ENCODE data around the gene SLC7A6.

The SLC7A6 gene

GRCh38 chr16:68310437-68310773 is 46.1 kb downstream of the SLC7A6 start:
- peaks cover 7% of the 10 kb centered on the region; the same call in 1 of the 2 replicates for H3K36me3 ChIP-seq (ENCODE audit: insufficient read depth, low read length)
- peaks cover 56% of the 10 kb centered on the region for H3K79me2 ChIP-seq (ENCODE audit: control insufficient read depth, insufficient read depth, low read length, unreplicated experiment)
- no peaks in the 10 kb centered on the region for H3K27me3 ChIP-seq (ENCODE audit: insufficient read depth, low read length)
- H3K4me3 ChIP-seq (ENCODE audit: low read depth, low read length) = peak overlapping the region; percentile 86
- H3K27ac ChIP-seq (ENCODE audit: low read depth, low read length) = peak overlapping the region; percentile 53; the same call in 1 of the 2 replicates
- H2AFZ ChIP-seq (ENCODE audit: low read length, unreplicated experiment) = peak overlapping the region; percentile 77
- H3K4me1 ChIP-seq (ENCODE audit: control insufficient read depth, insufficient read depth, low read length, unreplicated experiment) = peaks cover 19% of the 10 kb centered on the region

GRCh38 chr16:68310774-68311511 is 46.6 kb downstream of the SLC7A6 start, which contains the start of the genes PRMT7 and SLC7A6OS:
Gene PRMT7, plus strand, starts transcription at chr16:68311019. Its CDS starts 4,961 bp downstream, at chr16:68315980.
Gene SLC7A6OS, minus strand, starts transcription at chr16:68310946. Its CDS starts 20 bp downstream, at chr16:68310926.
- Histone ChIP-seq H3K27me3 (ENCODE audit: insufficient read depth, low read length) (no peaks in the 10 kb centered on the region), H3K27ac (ENCODE audit: low read depth, low read length) (peak within 1 kb of the TSS; percentile 53; the same call in 1 of the 2 replicates), H2AFZ (ENCODE audit: low read length, unreplicated experiment) (peak within 1 kb of the TSS; percentile 81), H3K36me3 (ENCODE audit: insufficient read depth, low read length) (peaks cover 7% of the 10 kb centered on the region; the same call in 1 of the 2 replicates), H3K79me2 (ENCODE audit: control insufficient read depth, insufficient read depth, low read length, unreplicated experiment) (peaks cover 55% of the 10 kb centered on the region), H3K4me1 (ENCODE audit: control insufficient read depth, insufficient read depth, low read length, unreplicated experiment) (peaks cover 19% of the 10 kb centered on the region), H3K4me3 (ENCODE audit: low read depth, low read length) (peak within 1 kb of the TSS; percentile 86)

DNA sequence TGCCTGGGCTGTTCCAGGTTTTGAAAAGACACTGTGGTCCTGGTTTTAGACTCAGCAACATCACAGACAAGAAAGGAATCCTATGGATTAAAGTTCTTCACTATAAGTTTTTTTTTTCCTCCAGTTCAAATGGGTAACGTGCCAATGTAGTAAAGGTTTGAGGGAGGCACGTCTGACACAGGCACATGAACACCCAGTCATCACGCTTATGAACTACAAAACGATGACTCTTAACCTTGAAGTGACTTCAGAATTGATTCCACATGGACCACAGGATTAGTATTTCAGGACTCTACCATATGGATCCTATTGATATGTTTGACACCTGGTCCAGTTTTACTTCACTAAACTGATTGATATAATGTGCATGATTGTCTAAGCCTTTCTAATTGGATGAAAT is 48.8 kb downstream of the SLC7A6 start:
- no peak overlapping the region for H3K27ac ChIP-seq (ENCODE audit: low read depth, low read length)
- no peak overlapping the region for H3K4me3 ChIP-seq (ENCODE audit: low read depth, low read length)
- peaks cover 19% of the 10 kb centered on the region for H3K4me1 ChIP-seq (ENCODE audit: control insufficient read depth, insufficient read depth, low read length, unreplicated experiment)
- no peaks in the 10 kb centered on the region for H3K36me3 ChIP-seq (ENCODE audit: insufficient read depth, low read length)
- H3K79me2 ChIP-seq (ENCODE audit: control insufficient read depth, insufficient read depth, low read length, unreplicated experiment) = peaks cover 53% of the 10 kb centered on the region
- no peak overlapping the region for H2AFZ ChIP-seq (ENCODE audit: low read length, unreplicated experiment)
- no peaks in the 10 kb centered on the region for H3K27me3 ChIP-seq (ENCODE audit: insufficient read depth, low read length)

GRCh38 chr16:68319185-68319908 is 55.0 kb downstream of the SLC7A6 start:
- peaks cover 5% of the 10 kb centered on the region for H3K79me2 ChIP-seq (ENCODE audit: control insufficient read depth, insufficient read depth, low read length, unreplicated experiment)
- H3K4me3 ChIP-seq (ENCODE audit: low read depth, low read length) = no peak overlapping the region
- H3K27ac ChIP-seq (ENCODE audit: low read depth, low read length) = no peak overlapping the region
- H3K36me3 ChIP-seq (ENCODE audit: insufficient read depth, low read length) = 0 out of 2 replicates have a peak, but pooled peaks cover 6% of the 10 kb centered on the region
- H3K27me3 ChIP-seq (ENCODE audit: insufficient read depth, low read length) = no peaks in the 10 kb centered on the region
- no peak overlapping the region for H2AFZ ChIP-seq (ENCODE audit: low read length, unreplicated experiment)
- H3K4me1 ChIP-seq (ENCODE audit: control insufficient read depth, insufficient read depth, low read length, unreplicated experiment) = peaks cover 3% of the 10 kb centered on the region

DNA sequence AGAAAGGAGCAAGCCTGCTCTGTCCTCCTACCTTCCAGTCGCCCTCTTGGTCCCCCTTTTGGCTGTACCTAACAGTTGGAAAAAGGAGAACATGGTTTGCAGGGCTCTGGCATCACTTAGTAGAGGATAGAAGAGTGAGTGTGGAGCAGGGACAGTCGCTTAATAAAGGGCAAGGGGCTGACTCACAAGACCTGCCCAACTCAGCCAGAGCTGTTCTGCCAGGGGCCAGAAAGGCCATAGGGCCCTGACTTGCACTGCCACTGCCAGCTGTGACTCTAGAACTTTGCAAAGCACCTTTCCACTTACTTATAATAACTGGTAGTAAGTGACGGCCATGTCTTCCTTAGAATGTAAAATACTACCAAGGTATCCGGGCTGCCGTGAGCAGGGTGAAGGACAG is 60.0 kb downstream of the SLC7A6 start:
- Histone ChIP-seq H3K27ac (ENCODE audit: low read depth, low read length) (no peak overlapping the region), H3K79me2 (ENCODE audit: control insufficient read depth, insufficient read depth, low read length, unreplicated experiment) (no peaks in the 10 kb centered on the region), H2AFZ (ENCODE audit: low read length, unreplicated experiment) (no peak overlapping the region), H3K27me3 (ENCODE audit: insufficient read depth, low read length) (no peaks in the 10 kb centered on the region), H3K36me3 (ENCODE audit: insufficient read depth, low read length) (0 out of 2 replicates have a peak, but pooled peaks cover 6% of the 10 kb centered on the region), H3K4me1 (ENCODE audit: control insufficient read depth, insufficient read depth, low read length, unreplicated experiment) (peaks cover 12% of the 10 kb centered on the region), H3K4me3 (ENCODE audit: low read depth, low read length) (no peak overlapping the region)

DNA sequence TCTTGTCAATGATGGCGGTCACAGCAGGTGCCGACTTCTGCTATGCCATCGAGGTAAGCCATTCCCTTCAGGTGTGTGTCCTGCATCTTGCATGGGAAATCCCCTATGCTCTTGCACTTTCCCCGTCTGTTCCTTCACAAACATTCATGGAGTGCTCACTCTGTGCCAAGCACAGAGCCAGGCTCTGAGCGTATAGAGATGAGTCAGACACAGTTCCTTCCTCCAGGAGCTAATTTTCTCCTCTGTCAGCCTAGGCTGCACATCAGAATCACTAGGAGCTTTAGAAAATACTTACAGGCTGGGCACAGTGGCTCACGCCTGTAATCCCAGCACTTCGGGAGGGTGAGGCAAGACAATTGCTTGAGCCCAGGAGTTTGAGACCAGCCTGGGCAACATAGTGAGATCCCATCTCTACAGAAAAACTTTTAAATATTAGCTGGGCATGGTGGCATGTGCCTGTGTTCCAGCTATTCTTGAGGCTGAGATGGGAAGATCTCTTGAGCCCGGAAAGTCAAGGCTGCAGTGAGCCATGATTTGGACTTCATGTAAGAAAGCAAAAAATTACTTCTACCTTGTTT is 60.5 kb downstream of the SLC7A6 start:
- Histone ChIP-seq H3K27ac (ENCODE audit: low read depth, low read length) (no peak overlapping the region), H3K27me3 (ENCODE audit: insufficient read depth, low read length) (no peaks in the 10 kb centered on the region), H2AFZ (ENCODE audit: low read length, unreplicated experiment) (no peak overlapping the region), H3K4me1 (ENCODE audit: control insufficient read depth, insufficient read depth, low read length, unreplicated experiment) (peaks cover 12% of the 10 kb centered on the region), H3K4me3 (ENCODE audit: low read depth, low read length) (no peak overlapping the region), H3K79me2 (ENCODE audit: control insufficient read depth, insufficient read depth, low read length, unreplicated experiment) (no peaks in the 10 kb centered on the region), H3K36me3 (ENCODE audit: insufficient read depth, low read length) (0 out of 2 replicates have a peak, but pooled peaks cover 6% of the 10 kb centered on the region)

DNA sequence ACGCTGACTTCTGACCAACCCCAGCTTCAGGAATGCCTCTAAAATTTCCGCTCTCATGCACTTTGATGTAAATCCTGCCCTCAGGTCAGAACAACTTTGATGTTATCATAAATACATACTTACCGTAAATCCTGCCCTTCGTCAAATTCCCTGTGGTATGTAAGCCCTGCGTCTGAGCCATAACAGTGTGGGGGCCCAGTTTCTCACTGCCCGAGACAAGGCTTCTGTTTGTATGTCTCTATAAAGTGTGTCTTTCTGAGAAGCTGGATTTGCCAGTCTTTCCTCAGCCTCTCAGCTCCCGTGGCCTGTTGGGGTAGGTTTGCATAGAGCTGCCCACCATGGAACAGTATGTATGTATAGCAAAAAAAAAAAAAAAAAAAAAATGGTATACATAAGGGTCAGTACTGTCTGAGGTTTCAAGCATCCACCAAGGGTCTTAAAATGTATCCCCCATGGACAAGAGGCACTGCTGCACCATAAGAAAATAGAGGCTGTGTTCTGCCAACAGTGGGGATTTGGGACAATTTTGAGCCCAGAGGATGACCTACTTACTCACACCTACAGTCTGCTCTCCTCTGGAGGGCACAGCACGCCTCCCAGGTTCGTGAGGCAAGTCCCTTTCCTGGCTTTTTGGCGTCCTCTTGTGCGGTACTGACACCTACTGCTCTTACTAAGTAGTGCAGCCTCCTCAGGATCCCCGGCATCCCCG is 64.0 kb downstream of the SLC7A6 start:
- H3K36me3 ChIP-seq (ENCODE audit: insufficient read depth, low read length) = no peaks in the 10 kb centered on the region
- H2AFZ ChIP-seq (ENCODE audit: low read length, unreplicated experiment) = no peak overlapping the region
- no peak overlapping the region for H3K27ac ChIP-seq (ENCODE audit: low read depth, low read length)
- H3K27me3 ChIP-seq (ENCODE audit: insufficient read depth, low read length) = no peaks in the 10 kb centered on the region
- peaks cover 31% of the 10 kb centered on the region for H3K4me1 ChIP-seq (ENCODE audit: control insufficient read depth, insufficient read depth, low read length, unreplicated experiment)
- no peaks in the 10 kb centered on the region for H3K79me2 ChIP-seq (ENCODE audit: control insufficient read depth, insufficient read depth, low read length, unreplicated experiment)
- H3K4me3 ChIP-seq (ENCODE audit: low read depth, low read length) = no peak overlapping the region

DNA sequence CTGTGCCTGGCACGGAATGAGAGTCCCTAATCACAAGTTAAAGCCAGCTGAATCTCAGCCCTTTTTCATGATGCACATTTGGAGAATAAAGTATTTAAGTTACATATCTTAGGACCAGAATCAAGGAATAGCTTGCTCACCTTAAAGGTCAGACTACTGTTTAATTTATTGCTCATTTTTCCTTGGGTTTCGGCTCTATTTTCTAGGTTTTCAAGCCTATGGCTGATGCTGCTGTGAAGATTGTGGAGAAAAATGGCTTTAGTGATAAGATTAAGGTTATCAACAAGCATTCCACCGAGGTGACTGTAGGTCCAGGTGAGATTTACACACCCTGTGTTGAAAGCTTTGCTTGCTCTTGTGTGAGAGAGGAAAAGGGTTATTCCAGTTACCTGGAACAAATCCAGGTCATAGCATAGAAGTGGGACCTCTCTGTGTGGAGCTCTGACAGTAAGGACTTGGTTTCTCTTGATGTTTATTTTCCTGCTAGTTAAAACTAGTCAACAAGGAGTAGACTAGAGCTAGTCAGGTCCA is 64.6 kb downstream of the SLC7A6 start:
- no peak overlapping the region for H2AFZ ChIP-seq (ENCODE audit: low read length, unreplicated experiment)
- H3K4me3 ChIP-seq (ENCODE audit: low read depth, low read length) = no peak overlapping the region
- H3K79me2 ChIP-seq (ENCODE audit: control insufficient read depth, insufficient read depth, low read length, unreplicated experiment) = no peaks in the 10 kb centered on the region
- H3K36me3 ChIP-seq (ENCODE audit: insufficient read depth, low read length) = no peaks in the 10 kb centered on the region
- no peak overlapping the region for H3K27ac ChIP-seq (ENCODE audit: low read depth, low read length)
- H3K4me1 ChIP-seq (ENCODE audit: control insufficient read depth, insufficient read depth, low read length, unreplicated experiment) = peaks cover 35% of the 10 kb centered on the region
- H3K27me3 ChIP-seq (ENCODE audit: insufficient read depth, low read length) = no peaks in the 10 kb centered on the region

DNA sequence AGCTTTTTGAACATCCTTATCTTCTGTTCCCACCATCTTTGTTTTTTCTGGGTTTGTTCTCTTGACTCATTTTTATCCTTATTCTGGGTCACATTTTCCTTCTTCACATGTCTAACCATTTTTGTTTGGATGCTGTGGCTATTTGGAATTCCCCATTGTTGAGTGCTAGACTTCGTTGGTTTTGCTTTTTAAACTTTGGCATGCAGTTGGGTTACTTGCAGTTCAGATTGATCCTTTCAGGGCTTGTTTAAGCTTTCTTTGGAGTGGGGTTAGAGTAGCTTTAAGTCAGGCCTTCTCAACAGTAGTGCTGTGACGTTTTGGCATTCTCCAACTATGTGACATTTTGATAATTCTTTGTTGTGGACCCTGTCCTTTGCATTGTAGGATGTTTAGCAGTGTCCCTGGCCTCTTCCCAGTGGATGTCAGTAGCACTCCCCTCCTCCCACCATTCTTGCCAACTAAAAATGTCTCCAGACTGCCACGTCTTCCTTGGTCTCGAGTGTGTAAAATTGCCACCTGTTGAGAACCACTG is 67.6 kb downstream of the SLC7A6 start:
- Histone ChIP-seq H3K27ac (ENCODE audit: low read depth, low read length) (peak overlapping the region; percentile 83), H3K4me3 (ENCODE audit: low read depth, low read length) (no peak overlapping the region), H3K4me1 (ENCODE audit: control insufficient read depth, insufficient read depth, low read length, unreplicated experiment) (peaks cover 39% of the 10 kb centered on the region), H2AFZ (ENCODE audit: low read length, unreplicated experiment) (peak overlapping the region; percentile 8), H3K27me3 (ENCODE audit: insufficient read depth, low read length) (no peaks in the 10 kb centered on the region), H3K36me3 (ENCODE audit: insufficient read depth, low read length) (no peaks in the 10 kb centered on the region), H3K79me2 (ENCODE audit: control insufficient read depth, insufficient read depth, low read length, unreplicated experiment) (no peaks in the 10 kb centered on the region)
